ENCODE measurements around the gene TRA2B.
"Not testable (repeated sequence)": the region's sequence is repeated elsewhere in the genome, so short reads cannot be mapped to it uniquely, and the experiment has no call there.

The TRA2B gene

GRCh38 chr3:185914911-185915629, 22.7 kb downstream of the TRA2B start:
- no peaks in the 10 kb centered on the region for H3K4me1 ChIP-seq
- H3K36me3 ChIP-seq = peaks cover 69 to 77% (median 73%) of the 10 kb centered on the region in 11 experiments
- H4K20me1 ChIP-seq = peaks cover 71 to 92% (median 84%) of the 10 kb centered on the region in 11 experiments
- H3K27ac ChIP-seq = no peak overlapping the region
- no peaks in the 10 kb centered on the region for H3K27me3 ChIP-seq
- no peak overlapping the region for H3K4me2 ChIP-seq
- H3K9me3 ChIP-seq (replicated peaks in 1 of 11) = no peaks in the 10 kb centered on the region
- no peak overlapping the region for H3K9ac ChIP-seq
- H3K4me3 ChIP-seq = no peak overlapping the region
- TF ChIP-seq Cebpa-rat (IDR thresholded peaks at IDR 0.05) = no peak

DNA sequence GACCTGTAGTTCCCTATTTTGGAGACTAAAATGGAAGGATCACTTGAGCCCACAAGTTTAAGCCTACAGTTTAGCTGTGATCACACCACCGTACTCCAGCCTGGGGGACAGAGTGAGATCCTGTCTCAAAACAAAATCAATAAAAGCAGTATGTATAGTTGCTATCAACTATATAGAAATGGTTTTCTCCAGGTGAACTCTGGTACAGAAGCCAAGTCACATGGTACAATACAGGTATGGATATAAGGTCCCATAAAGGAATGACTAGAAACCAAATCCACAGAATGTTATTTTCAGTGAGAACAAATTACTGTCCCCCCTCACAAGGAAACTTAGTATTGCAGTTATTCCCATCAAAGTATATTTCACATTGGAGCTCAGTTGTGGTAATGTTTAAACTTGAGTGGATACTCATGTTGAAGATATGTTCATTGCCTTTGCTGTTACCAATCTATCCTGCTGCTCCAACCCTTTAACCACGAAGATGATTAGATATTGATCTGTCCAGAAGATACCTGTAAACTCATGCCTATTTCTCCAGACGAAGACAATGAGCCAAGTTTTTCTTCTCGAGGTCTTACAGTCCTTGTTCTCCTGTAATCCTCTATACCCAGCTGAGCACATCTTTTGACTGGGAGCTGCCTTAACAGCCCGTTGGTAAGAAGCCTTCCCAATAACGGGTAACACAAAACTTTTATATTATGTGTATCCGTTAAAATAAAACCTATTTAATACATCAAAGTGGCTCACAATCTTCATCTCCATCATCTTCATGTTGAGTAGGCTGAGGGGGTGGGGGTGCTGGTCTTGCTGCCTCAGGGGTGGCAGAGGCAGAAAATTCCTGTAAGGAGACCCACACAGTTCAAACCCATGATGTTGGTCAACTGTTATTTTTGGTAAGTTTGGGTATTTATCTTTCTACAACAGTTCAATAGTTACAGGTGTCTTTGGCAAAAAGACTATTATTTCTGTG, 24.6 kb downstream of the TRA2B start:
- TF ChIP-seq Cebpa-rat (IDR thresholded peaks at IDR 0.05) = no peak
- H3K27ac ChIP-seq = no peak overlapping the region
- H3K9me3 ChIP-seq (replicated peaks in 1 of 11) = no peaks in the 10 kb centered on the region
- peaks cover 53 to 73% (median 65%) of the 10 kb centered on the region in 11 experiments for H4K20me1 ChIP-seq
- no peak overlapping the region for H3K4me3 ChIP-seq
- H3K4me1 ChIP-seq = no peaks in the 10 kb centered on the region
- peaks cover 51 to 58% (median 54%) of the 10 kb centered on the region in 11 experiments for H3K36me3 ChIP-seq
- no peak overlapping the region for H3K9ac ChIP-seq
- H3K4me2 ChIP-seq = no peak overlapping the region
- H3K27me3 ChIP-seq = no peaks in the 10 kb centered on the region

DNA sequence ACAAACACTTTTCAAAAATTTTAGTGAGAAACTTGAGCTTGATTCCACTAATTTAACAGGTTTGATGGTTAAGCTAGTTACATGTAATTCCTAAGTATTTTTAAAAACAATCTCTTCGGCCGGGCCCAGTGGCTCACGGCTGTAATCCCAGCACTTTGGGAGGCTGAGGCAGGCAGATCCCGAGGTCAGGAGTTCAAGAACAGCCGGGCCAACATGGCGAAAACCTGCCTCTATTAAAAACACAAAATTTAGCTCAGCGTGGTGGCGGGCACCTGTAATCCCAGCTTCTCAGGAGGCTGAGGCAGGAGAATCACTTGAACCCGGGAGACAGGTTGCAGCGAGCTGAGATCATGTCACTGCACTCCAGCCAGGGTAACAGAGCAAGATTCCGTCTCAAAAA, 25.3 kb downstream of the TRA2B start:
- Histone ChIP-seq H3K36me3 (peaks cover 44 to 51% (median 47%) of the 10 kb centered on the region in 11 experiments), H3K4me3 (no peak overlapping the region), H3K9me3 (replicated peaks in 1 of 11) (no peaks in the 10 kb centered on the region), H3K4me1 (no peaks in the 10 kb centered on the region), H3K9ac (no peak overlapping the region), H3K27ac (no peak overlapping the region), H3K27me3 (no peaks in the 10 kb centered on the region), H3K4me2 (no peak overlapping the region), H4K20me1 (peaks cover 46 to 66% (median 58%) of the 10 kb centered on the region in 11 experiments)
- TF ChIP-seq Cebpa-rat (IDR thresholded peaks at IDR 0.05) = no peak

- H3K9ac ChIP-seq; H3K4me1 ChIP-seq; H3K4me3 ChIP-seq; H3K27ac ChIP-seq; H3K9me3 ChIP-seq (replicated peaks in 1 of 11); H3K27me3 ChIP-seq; H3K4me2 ChIP-seq: not testable (repeated sequence)
- Histone ChIP-seq H3K36me3 (peaks cover 29 to 37% (median 33%) of the 10 kb centered on the region in 11 experiments), H4K20me1 (peaks cover 32 to 52% (median 44%) of the 10 kb centered on the region in 11 experiments)
Measured at GRCh38 chr3:185911076-185911448, 26.8 kb downstream of the TRA2B start.

GRCh38 chr3:185910322-185911075, 27.3 kb downstream of the TRA2B start:
- H3K9ac ChIP-seq; H3K4me1 ChIP-seq; H3K4me2 ChIP-seq; H3K4me3 ChIP-seq; H3K27me3 ChIP-seq; H3K27ac ChIP-seq; H3K9me3 ChIP-seq (replicated peaks in 1 of 11): not testable (repeated sequence)
- Histone ChIP-seq H4K20me1 (peaks cover 27 to 46% (median 38%) of the 10 kb centered on the region in 11 experiments), H3K36me3 (peaks cover 24 to 31% (median 27%) of the 10 kb centered on the region in 11 experiments)

DNA sequence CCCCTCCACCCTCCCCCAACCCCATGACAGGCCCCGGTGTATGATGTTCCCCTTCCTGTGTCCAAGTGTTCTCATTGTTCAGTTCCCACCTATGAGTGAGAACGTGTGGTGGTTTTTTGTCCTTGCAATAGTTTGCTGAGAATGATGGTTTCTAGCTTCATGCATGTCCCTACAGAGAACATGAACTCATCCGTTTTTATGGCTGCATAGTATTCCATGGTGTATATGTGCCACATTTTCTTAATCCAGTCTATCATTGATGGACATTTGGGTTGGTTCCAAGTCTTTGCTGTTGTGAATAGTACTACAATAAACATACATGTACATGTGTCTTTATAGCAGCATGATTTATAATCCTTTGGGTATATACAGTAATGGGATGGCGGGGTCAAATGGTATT, 27.9 kb downstream of the TRA2B start:
- not testable (repeated sequence) for H3K4me1 ChIP-seq; H3K9ac ChIP-seq; H3K27me3 ChIP-seq; H3K9me3 ChIP-seq (replicated peaks in 1 of 11); H3K4me2 ChIP-seq; H3K4me3 ChIP-seq; H3K27ac ChIP-seq
- Histone ChIP-seq H4K20me1 (peaks cover 21 to 40% (median 32%) of the 10 kb centered on the region in 11 experiments), H3K36me3 (peaks cover 18 to 25% (median 21%) of the 10 kb centered on the region in 11 experiments)

DNA sequence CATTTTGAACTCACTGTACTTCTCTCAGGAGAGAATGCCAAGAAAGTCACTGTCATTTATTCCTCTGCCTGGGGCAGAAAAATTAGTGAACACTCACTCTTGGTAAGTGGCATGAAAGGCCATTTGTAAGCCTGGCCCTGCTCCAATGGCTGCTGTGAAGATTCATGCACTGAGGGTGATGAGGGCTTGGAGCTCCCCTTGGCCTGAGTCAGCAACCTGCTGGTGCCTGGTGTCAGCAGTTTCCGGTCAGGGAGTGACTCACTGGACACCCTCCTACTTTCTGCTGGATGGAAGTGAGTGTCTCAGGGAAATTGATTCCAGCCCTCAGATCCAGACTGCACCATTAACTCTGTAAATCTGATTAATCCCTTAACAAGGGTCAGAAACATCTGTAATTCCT, 37.6 kb downstream of the TRA2B start:
- H3K4me1 ChIP-seq = peaks cover 0 to 18% (median 0%) of the 10 kb centered on the region in 10 experiments; a peak in 6 of 20 replicates
- H3K27me3 ChIP-seq = no peaks in the 10 kb centered on the region
- no peaks in the 10 kb centered on the region for H3K36me3 ChIP-seq
- H3K4me2 ChIP-seq = peak overlapping the region in 3 of 11 experiments; percentile 32 to 80 (median 34); a peak in 5 of 22 replicates
- H3K27ac ChIP-seq = no peak overlapping the region
- TF ChIP-seq Cebpa-rat (IDR thresholded peaks at IDR 0.05) = no peak
- no peak overlapping the region for H3K9ac ChIP-seq
- H4K20me1 ChIP-seq = no peaks in the 10 kb centered on the region
- H3K4me3 ChIP-seq = no peak overlapping the region
- H3K9me3 ChIP-seq (replicated peaks in 1 of 11) = peaks cover 0 to 6% (median 0%) of the 10 kb centered on the region in 11 experiments; a peak in 2 of 22 replicates

- Histone ChIP-seq H3K27ac (no peak overlapping the region), H3K27me3 (no peaks in the 10 kb centered on the region), H3K4me1 (peaks cover 0 to 18% (median 0%) of the 10 kb centered on the region in 10 experiments; a peak in 6 of 20 replicates), H3K36me3 (no peaks in the 10 kb centered on the region), H3K9me3 (replicated peaks in 1 of 11) (peaks cover 0 to 6% (median 0%) of the 10 kb centered on the region in 11 experiments; a peak in 2 of 22 replicates), H3K9ac (no peak overlapping the region), H3K4me3 (no peak overlapping the region), H4K20me1 (no peaks in the 10 kb centered on the region), H3K4me2 (0 out of 22 replicates have a peak overlapping the region, but pooled peaks of 1 of the 11 experiments have one; percentile 0)
- no peak for TF ChIP-seq Cebpa-rat (IDR thresholded peaks at IDR 0.05)
Measured at GRCh38 chr3:185896636-185897035, 41.2 kb downstream of the TRA2B start.

DNA sequence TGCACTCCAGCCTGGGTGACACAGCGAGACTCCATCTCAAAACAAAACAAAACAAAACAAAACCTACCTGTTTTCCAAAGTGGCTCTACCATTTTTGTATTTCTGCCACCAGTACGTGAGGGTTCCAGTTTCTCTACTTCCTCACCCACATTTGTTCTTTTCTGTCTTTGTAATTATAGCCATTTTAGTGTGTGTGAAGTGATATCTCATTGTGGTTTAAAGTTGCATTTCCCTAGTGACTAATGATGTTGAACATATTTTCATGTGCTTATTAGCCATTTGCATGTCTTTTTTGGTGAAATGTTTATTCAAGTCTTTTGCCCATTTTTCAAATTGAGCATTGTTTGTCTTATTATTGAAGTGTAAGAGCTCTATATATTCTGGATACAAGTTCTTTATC, 50.7 kb downstream of the TRA2B start:
- TF ChIP-seq Cebpa-rat (IDR thresholded peaks at IDR 0.05) = no peak
- Histone ChIP-seq H3K36me3 (no peaks in the 10 kb centered on the region), H4K20me1 (no peaks in the 10 kb centered on the region), H3K9me3 (replicated peaks in 1 of 11) (no peaks in the 10 kb centered on the region), H3K27ac (no peak overlapping the region), H3K9ac (no peak overlapping the region), H3K4me2 (no peak overlapping the region), H3K4me3 (no peak overlapping the region), H3K4me1 (no peaks in the 10 kb centered on the region), H3K27me3 (no peaks in the 10 kb centered on the region)
